Dermis lymphatic vessel endothelial cell (primary cell): ENCODE measurements around the gene CT45A2. TPM values are rescaled to one million over a fixed set of nuclear protein-coding genes. Genes with fewer than 3 reads are reported as not detected.

Source experiments
- total RNA-seq: library from RNA; depleted of rRNA; stranded (reverse); fragments of >200 nt; gene quantifications from 2 replicates; pipeline ENCODE4 v1.2.1, GENCODE V29; 2014

Gene CT45A2
- total RNA-seq, result not detected in 2 replicates

DNA sequence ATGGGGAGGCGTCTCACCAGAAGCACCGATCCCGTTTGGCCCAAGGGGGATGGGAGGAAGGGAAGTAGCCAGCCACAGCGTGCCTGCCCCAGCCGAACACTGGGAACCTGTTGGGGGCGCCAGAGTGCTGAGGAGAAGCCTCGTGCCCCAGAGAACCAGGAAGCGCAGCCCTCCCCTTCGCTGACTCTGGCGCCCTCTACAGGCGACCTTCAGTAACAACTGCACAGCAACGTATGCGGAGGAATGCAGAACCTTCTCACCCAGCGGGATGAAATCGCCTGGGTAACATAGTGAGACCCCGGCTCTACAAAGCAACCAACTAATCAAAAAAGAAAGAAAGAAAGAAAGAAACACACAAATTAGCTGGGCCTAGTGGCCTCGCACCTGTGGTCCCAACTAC, at the start of gene CT45A2:
CT45A2 (minus strand) TSS at position 101 of the 400 bp plus-strand sequence. CDS start 3,747 bp downstream, outside the sequence.

GRCh38 chrX:135854438-135854837, 34.6 kb upstream of the CT45A2 start, which contains the start of gene CT45A8:
Gene CT45A8 (minus strand): TSS chrX:135854538. CDS start chrX:135850783, 3,755 bp downstream.

DNA sequence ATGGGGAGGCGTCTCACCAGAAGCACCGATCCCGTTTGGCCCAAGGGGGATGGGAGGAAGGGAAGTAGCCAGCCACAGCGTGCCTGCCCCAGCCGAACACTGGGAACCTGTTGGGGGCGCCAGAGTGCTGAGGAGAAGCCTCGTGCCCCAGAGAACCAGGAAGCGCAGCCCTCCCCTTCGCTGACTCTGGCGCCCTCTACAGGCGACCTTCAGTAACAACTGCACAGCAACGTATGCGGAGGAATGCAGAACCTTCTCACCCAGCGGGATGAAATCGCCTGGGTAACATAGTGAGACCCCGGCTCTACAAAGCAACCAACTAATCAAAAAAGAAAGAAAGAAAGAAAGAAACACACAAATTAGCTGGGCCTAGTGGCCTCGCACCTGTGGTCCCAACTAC, 17.4 kb upstream of the CT45A2 start, which contains the start of gene CT45A7:
CT45A7 (minus strand) TSS at position 101 of the 400 bp plus-strand sequence. CDS start 3,747 bp downstream, outside the sequence.

DNA sequence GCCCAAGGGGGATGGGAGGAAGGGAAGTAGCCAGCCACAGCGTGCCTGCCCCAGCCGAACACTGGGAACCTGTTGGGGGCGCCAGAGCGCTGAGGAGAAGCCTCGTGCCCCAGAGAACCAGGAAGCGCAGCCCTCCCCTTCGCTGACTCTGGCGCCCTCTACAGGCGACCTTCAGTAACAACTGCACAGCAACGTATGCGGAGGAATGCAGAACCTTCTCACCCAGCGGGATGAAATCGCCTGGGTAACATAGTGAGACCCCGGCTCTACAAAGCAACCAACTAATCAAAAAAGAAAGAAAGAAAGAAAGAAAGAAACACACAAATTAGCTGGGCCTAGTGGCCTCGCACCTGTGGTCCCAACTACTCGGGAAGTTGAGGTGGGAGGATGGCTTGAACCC, 17.1 kb downstream of the CT45A2 start, which contains the start of gene CT45A6:
CT45A6 (minus strand) TSS at position 101 of the 400 bp plus-strand sequence. CDS start 3,794 bp downstream, outside the sequence.

DNA sequence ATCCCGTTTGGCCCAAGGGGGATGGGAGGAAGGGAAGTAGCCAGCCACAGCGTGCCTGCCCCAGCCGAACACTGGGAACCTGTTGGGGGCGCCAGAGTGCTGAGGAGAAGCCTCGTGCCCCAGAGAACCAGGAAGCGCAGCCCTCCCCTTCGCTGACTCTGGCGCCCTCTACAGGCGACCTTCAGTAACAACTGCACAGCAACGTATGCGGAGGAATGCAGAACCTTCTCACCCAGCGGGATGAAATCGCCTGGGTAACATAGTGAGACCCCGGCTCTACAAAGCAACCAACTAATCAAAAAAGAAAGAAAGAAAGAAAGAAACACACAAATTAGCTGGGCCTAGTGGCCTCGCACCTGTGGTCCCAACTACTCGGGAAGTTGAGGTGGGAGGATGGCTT, 34.4 kb downstream of the CT45A2 start, which contains the start of gene CT45A5:
CT45A5 (minus strand) TSS at position 101 of the 400 bp plus-strand sequence. CDS start 3,774 bp downstream, outside the sequence.

GRCh38 chrX:135768091-135768490, 51.7 kb downstream of the CT45A2 start, which contains the start of gene CT45A3:
Gene CT45A3 (minus strand): TSS chrX:135768191. CDS start chrX:135764444, 3,747 bp downstream.

Other genes starting within 250 kb of the CT45A2 start
- gene CT45A1, start 106.4 kb downstream of the CT45A2 start, total RNA-seq, result not detected in 2 replicates
- not detected in 2 replicates for gene CT45A3, start 51.8 kb downstream of the CT45A2 start, total RNA-seq
- not detected in 2 replicates for gene CT45A5, start 34.5 kb downstream of the CT45A2 start, total RNA-seq
- not detected in 2 replicates for gene CT45A6, start 17.2 kb downstream of the CT45A2 start, total RNA-seq
- gene CT45A7, start 17.3 kb upstream of the CT45A2 start, total RNA-seq, result not detected in 2 replicates
- not detected in 2 replicates for gene CT45A8, start 34.5 kb upstream of the CT45A2 start, total RNA-seq
- gene CT45A9, start 51.8 kb upstream of the CT45A2 start, total RNA-seq, result not detected in 2 replicates
- gene CT45A10, start 73.4 kb upstream of the CT45A2 start, total RNA-seq, result not detected in 2 replicates
- gene SAGE1, start 73.7 kb upstream of the CT45A2 start, total RNA-seq, result not detected in 2 replicates
- 6.7 TPM in 2 replicates for gene MMGT1, start 154.0 kb upstream of the CT45A2 start, total RNA-seq
- 15.4 and 20.2 TPM in 2 replicates for gene SLC9A6, start 165.4 kb upstream of the CT45A2 start, total RNA-seq